ENCODE data around the gene LRP10.

Gene LRP10

DNA sequence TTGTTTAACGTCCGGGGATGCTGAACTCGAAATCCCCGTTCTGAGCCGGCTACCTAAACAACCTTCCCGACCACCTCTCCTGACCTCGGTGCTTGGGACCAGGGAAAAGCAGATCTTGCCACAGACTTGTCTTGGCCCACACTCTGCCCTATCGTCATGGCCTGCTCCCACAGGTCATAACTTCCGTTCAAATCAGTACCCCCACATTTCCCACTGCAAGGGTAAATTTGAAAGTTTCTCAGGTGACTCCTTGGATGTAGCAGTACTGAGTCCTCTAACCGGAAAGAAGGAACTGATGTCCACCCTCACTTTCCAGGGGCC, 48.0 kb downstream of the LRP10 start:
- no peak for DNase-seq (ENCODE audit: low spot score)

DNA sequence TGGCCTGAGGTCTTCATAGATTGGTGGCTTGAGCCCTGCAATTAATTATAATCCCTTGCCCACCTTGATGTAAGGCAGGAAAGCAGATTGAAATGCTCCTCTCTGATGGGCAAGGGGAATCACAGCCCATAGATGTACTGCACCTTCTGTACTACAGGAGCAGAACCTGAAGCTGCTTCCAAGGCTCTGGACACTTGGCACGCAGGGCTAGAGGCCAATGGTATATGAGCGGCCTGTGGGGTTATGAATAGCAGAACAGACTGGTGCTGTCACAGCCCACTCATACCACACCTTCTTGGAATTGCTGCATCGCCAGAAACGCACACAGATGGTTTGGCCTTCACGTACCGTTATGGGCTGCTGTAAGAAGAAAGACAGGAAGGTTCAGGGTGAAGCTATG, 49.2 kb downstream of the LRP10 start:
- no peak for DNase-seq (ENCODE audit: low spot score)

DNA sequence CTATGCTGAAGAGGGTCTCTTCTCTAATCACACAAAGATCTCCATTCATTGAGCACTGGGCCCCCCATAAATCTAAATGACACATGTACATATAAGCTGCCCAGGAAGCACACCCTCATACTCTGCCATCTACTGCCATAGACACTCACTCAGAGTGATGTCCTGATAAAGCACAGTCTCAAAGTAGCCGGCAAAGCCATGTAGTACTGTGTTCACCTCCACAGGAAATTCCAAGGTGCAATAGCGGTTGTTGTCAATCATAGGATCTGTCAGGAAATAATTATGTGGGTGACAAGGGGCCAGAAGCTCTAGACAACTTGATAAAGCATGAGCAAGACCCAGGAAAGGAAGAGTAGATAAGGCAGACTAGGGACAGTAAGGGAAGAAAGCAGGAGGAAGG, 50.8 kb downstream of the LRP10 start:
- no peak for DNase-seq (ENCODE audit: low spot score)

DNA sequence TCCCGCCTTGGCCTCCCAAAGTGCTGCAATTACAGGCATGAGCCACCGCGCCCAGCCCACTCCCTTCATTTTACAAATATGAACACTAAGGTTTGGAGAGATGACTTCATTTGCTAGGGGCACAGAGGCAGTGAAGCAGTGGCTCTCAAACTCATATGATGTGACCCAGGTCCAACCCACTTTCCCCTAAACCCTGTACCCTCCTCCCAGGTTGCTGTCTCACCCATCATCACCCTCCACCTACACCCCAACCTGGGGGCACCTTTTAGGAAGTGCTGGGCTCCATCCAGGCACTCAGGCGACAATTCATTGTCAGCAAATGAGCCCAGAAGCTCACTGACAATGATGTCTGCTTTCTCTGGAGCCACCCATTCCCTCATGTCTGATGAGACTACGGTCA, 52.2 kb downstream of the LRP10 start:
- no peak for DNase-seq (ENCODE audit: low spot score)

DNA sequence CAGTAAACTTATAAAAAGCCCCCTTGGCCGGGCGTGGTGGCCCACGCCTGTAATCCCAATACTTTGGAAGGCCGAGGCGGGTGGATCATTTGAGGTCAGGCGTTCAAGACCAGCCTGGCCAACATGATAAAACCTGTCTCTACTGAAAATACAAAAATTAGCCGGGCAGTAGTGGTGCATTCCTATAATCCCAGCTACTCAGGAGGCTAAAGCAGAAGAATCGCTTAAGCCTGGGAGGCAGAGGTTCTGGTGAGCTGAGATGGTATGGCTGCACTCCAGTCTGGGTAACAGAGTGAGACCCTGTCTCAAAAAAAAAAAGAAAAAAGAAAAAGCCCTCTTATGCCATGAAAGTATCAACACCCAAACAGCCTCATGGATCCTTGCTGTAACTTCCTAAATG, 54.0 kb downstream of the LRP10 start:
- no peak for DNase-seq (ENCODE audit: low spot score)

DNA sequence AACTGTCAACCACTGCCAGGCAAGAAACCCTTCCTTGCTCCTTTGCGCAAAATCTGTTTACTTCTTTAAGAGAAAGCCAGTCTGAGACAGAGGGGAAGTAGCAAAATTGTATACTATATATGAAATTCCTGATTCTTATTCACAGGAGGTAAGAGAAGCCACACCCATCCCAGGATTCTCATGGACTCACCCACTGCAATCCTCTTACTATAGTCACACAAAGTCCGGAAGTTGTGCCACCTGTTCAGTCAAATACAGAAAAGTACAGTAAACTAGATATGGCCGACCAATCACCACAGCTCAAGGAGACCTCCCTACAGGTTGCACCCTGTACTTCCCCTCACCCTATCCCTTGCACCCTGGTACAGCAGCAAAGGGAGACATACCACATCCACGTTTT, 54.8 kb downstream of the LRP10 start:
- no peak for DNase-seq (ENCODE audit: low spot score)

DNA sequence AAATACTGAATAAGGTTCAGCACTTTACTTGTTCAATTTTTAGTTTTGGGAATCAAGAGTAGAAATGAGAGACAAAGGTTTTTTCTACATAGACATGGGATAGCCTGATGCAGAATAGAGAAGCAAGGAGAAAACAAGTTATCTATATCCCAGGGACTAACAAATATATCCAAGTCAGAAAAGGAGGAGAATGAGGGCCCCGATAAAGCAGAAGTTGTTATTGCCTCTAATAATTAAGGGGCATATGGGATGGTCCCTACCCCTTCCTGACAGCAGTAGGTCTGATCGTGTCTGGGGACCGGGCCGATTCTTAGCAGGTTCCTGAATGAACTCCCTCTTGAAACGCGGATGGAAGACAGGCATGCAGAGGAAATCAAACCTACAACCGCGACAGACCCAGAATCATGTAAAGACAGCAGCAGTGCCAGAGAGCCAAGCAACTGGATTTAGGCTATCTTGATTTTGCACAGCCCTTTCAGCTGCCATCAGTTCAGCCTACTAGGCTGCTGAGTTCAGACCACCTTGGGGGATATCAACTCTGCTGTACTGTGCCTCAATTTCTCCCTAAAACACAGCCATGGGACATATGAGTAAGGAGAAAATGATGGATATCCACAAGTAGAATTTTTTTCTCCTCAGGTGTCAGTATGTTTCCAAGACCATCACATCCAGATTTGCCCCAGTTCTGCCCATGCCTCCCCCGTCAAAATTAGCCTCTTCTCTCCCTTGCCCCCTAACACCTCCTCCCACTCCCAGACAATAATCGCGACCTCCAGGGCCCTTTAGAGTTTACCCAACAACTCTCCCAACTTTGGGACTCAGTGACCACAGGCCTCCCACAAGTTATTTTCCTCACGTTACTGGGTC, 56.9 kb downstream of the LRP10 start:
- no peak for DNase-seq (ENCODE audit: low spot score)

DNA sequence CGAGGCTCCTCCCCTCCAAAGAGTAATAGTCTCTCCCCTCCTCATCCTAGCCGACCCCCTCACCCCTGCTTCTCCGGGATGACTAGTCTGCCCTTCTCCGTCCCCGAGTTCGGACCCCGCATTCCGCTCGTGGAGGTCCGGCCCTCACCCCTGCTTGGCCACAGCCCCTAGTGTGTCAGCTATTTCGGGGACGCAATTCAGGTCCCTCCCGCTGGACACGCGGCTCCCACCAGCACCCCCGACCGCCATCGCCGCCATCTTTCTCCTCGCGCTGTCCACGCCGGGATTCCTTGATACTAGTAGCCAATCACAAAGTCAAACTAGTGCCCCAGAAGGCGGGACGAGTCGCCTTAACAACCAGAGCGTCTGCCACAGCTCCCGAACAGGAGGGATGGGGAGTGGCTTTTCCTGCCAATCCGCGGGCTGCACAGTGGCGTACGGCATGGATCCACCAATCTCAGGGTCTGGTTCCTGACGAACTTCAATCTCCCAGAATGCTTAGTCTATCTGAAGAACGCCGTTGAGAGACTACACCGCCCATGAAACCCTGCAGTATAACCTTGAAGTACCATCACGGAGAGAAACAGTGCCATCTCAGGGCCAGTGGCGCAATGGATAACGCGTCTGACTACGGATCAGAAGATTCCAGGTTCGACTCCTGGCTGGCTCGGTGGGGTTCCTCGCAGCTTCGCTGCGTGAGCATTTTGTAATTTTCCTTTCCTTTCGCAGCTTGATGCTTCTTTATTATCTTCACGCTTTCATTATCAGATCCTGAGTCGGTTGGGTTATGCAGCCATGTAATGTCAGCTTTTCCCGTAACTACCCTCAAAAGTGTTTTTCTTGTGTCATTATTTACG, 57.8 kb downstream of the LRP10 start, which contains the start of gene PRMT5:
Gene PRMT5 (minus strand): TSS at position 273 of the 857 bp plus-strand sequence. CDS start 15 bp downstream, at position 258.
- peak; percentile 100 for DNase-seq (ENCODE audit: low spot score)

DNA sequence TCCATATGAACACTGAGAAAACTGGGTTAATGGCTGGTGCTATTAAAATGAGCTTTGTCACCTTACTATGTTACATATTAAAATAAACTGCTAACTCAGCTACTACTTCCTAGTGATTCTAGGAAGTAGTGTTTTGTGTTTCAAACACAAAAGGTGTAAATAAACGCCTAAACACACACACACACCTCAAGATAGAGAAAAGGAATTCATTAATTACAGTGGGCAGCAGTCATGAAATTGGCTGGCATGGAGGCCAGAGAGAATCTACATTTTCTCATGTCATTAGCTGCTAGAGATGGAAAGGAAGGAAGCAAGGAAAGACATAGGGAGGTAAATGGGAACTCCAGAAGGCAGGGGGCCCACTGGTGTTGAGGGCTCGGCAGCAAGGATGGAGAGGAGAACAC, 58.4 kb downstream of the LRP10 start:
- DNase-seq (ENCODE audit: low spot score) = no peak

Measured in cerebellar cortex (tissue), 1 donor.